ENCODE data around the gene NCOA6. TPM values are rescaled to one million over a fixed set of nuclear protein-coding genes. Genes with fewer than 3 reads are reported as not detected.

The NCOA6 gene
- total RNA-seq, 4 donors from 2014 or later = 34.8 to 81.8 (median 44.2) TPM

GRCh38 chr20:34849778-34850177, 24.3 kb upstream of the NCOA6 start:
- no peak for TF ChIP-seq POLR2AphosphoS5 (IDR thresholded peaks at IDR 0.05)
- no peak for TF ChIP-seq EP300 (IDR thresholded peaks at IDR 0.05; ENCODE audit: low read depth)
- TF ChIP-seq, protein P1, sequence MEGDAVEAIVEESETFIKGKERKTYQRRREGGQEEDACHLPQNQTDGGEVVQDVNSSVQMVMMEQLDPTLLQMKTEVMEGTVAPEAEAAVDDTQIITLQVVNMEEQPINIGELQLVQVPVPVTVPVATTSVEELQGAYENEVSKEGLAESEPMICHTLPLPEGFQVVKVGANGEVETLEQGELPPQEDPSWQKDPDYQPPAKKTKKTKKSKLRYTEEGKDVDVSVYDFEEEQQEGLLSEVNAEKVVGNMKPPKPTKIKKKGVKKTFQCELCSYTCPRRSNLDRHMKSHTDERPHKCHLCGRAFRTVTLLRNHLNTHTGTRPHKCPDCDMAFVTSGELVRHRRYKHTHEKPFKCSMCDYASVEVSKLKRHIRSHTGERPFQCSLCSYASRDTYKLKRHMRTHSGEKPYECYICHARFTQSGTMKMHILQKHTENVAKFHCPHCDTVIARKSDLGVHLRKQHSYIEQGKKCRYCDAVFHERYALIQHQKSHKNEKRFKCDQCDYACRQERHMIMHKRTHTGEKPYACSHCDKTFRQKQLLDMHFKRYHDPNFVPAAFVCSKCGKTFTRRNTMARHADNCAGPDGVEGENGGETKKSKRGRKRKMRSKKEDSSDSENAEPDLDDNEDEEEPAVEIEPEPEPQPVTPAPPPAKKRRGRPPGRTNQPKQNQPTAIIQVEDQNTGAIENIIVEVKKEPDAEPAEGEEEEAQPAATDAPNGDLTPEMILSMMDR (IDR thresholded peaks at IDR 0.05) = no peak
- TF ChIP-seq POLR2A (IDR thresholded peaks at IDR 0.05) = no peak
- 81% methylated on average over 9 of the region's 9 CpGs; no CpG with 5 or more reads in 1 of the 2 donors for WGBS, 2 donors (ENCODE audit: low coverage in 1 of 2)
- intact Hi-C loops (cut with DNase I; ENCODE audit: low total_unique reads) = no loop called here
- no peaks in the 10 kb centered on the region for H3K4me1 ChIP-seq
- H3K27ac ChIP-seq = no peak overlapping the region
- no peak for DNase-seq
- H3K9me3 ChIP-seq = no peaks in the 10 kb centered on the region
- in situ Hi-C loops (cut with MboI; ENCODE audit: low pct_ligation_motif_present in 1 of 4, low pct_unique_long_range_greater_than_20kb in 1 of 4, low sequenced_read_pairs in 3 of 4) = loop anchor here (25.0 kb wide), 3 partner anchors 238 to 413 kb away; partner anchors contain the start of gene TRPC4AP (in 3 of the 4)
- peaks cover 0 to 9% (median 2%) of the 10 kb centered on the region in 4 donors for H3K36me3 ChIP-seq
- no peaks in the 10 kb centered on the region for H3K27me3 ChIP-seq
- no peak overlapping the region for H3K4me3 ChIP-seq

GRCh38 chr20:34848597-34848996, 23.1 kb upstream of the NCOA6 start:
- no peaks in the 10 kb centered on the region for H3K4me1 ChIP-seq
- no peak overlapping the region for H3K4me3 ChIP-seq
- intact Hi-C loops (cut with DNase I; ENCODE audit: low total_unique reads) (no loop called here), in situ Hi-C loops (cut with MboI; ENCODE audit: low pct_ligation_motif_present in 1 of 4, low pct_unique_long_range_greater_than_20kb in 1 of 4, low sequenced_read_pairs in 3 of 4) (loop anchor here in 2 of 4 donors (25.0 kb wide), 3 partner anchors 239 to 414 kb away; partner anchors contain the start of gene TRPC4AP (in 1 of the 2))
- no peaks in the 10 kb centered on the region for H3K9me3 ChIP-seq
- H3K27ac ChIP-seq = no peak overlapping the region
- TF ChIP-seq, protein P1 (IDR thresholded peaks at IDR 0.05) = no peak
- no peak for TF ChIP-seq POLR2AphosphoS5 (IDR thresholded peaks at IDR 0.05)
- no peak for TF ChIP-seq EP300 (IDR thresholded peaks at IDR 0.05; ENCODE audit: low read depth)
- TF ChIP-seq POLR2A (IDR thresholded peaks at IDR 0.05) = no peak
- DNase-seq = no peak
- WGBS, 2 donors (ENCODE audit: low coverage in 1 of 2) = 78 to 95% methylated on average over 3 to 5 of the region's 5 CpGs
- H3K36me3 ChIP-seq = peaks cover 0 to 9% (median 2%) of the 10 kb centered on the region in 4 donors
- no peaks in the 10 kb centered on the region for H3K27me3 ChIP-seq

GRCh38 chr20:34843421-34843820, 18.0 kb upstream of the NCOA6 start:
- no peak overlapping the region for H3K27ac ChIP-seq
- TF ChIP-seq POLR2A (IDR thresholded peaks at IDR 0.05) = no peak
- TF ChIP-seq POLR2AphosphoS5 (IDR thresholded peaks at IDR 0.05) = no peak
- no peak for TF ChIP-seq EP300 (IDR thresholded peaks at IDR 0.05; ENCODE audit: low read depth)
- TF ChIP-seq, protein P1 (IDR thresholded peaks at IDR 0.05) = no peak
- WGBS, 2 donors (ENCODE audit: low coverage in 1 of 2) = 94 to 98% methylated on average over 2 of the region's 2 CpGs
- intact Hi-C loops (cut with DNase I; ENCODE audit: low total_unique reads) = no loop called here
- in situ Hi-C loops (cut with MboI; ENCODE audit: low pct_ligation_motif_present in 1 of 4, low pct_unique_long_range_greater_than_20kb in 1 of 4, low sequenced_read_pairs in 3 of 4) = loop anchor here in 2 of 4 donors (25.0 kb wide), 3 partner anchors 244 to 419 kb away; partner anchors contain the start of gene TRPC4AP (in 1 of the 2)
- no peaks in the 10 kb centered on the region for H3K9me3 ChIP-seq
- DNase-seq = no peak
- H3K27me3 ChIP-seq = no peaks in the 10 kb centered on the region
- no peak overlapping the region for H3K4me3 ChIP-seq
- H3K4me1 ChIP-seq = no peaks in the 10 kb centered on the region
- no peaks in the 10 kb centered on the region for H3K36me3 ChIP-seq

DNA sequence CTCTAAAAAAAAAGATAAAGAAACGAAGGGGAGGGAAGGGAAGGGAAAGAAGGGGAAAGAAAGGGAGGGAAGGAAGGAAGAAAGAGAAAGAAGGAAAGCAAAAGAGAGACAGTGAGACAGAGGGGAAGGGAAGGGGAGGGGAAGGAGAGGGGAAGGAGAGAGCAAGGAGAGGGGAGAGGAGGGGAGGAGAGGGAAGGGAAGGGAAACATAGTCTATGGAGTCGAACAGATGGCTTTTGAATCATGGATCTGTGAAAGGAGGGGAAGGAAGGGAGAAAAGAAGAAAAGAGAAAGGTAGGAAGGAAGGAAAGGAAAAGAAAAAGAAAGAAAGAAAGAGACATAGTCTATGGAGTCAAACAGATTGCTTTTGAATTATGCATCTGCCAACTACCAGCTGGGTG, 16.7 kb upstream of the NCOA6 start:
- DNase-seq = no peak
- no peak overlapping the region for H3K4me3 ChIP-seq
- intact Hi-C loops (cut with DNase I; ENCODE audit: low total_unique reads) = no loop called here
- H3K27me3 ChIP-seq = no peaks in the 10 kb centered on the region
- no peaks in the 10 kb centered on the region for H3K9me3 ChIP-seq
- H3K4me1 ChIP-seq = no peaks in the 10 kb centered on the region
- no peaks in the 10 kb centered on the region for H3K36me3 ChIP-seq
- no peak overlapping the region for H3K27ac ChIP-seq
- TF ChIP-seq EP300 (IDR thresholded peaks at IDR 0.05; ENCODE audit: low read depth) = no peak
- no peak for TF ChIP-seq POLR2A (IDR thresholded peaks at IDR 0.05)
- TF ChIP-seq POLR2AphosphoS5 (IDR thresholded peaks at IDR 0.05) = no peak
- in situ Hi-C loops (cut with MboI; ENCODE audit: low pct_ligation_motif_present in 1 of 4, low pct_unique_long_range_greater_than_20kb in 1 of 4, low sequenced_read_pairs in 3 of 4) = loop anchor here in 2 of 4 donors (25.0 kb wide), 3 partner anchors 245 to 420 kb away; partner anchors contain the start of gene TRPC4AP (in 1 of the 2)
- 63 to 70% methylated on average over 1 to 2 of the region's 2 CpGs for WGBS, 2 donors (ENCODE audit: low coverage in 1 of 2)

Data from transverse colon (tissue), 4 donors.